Stimulated activated CD4-positive, alpha-beta T cell treated with anti-CD3 and anti-CD28 coated beads, Interleukin-2, amount 100 ng/mL, for 24 hours (primary cell): ENCODE results near the gene NPHP4.
A peak's percentile ranks its signal among the peaks of the same experiment; 100 is the strongest.
"Not testable (repeated sequence)": the region's sequence is repeated elsewhere in the genome, so short reads cannot be mapped to it uniquely, and the experiment has no call there.

Source experiments
- DNase-seq, 2 donors: peaks; one replicate each; pipeline ENCODE4 v3.0.0-alpha.2; 2020

The NPHP4 gene

GRCh38 chr1:5873556-5873955, 118.7 kb downstream of the NPHP4 start:
- no peak for DNase-seq

GRCh38 chr1:5872886-5873285, 119.3 kb downstream of the NPHP4 start:
- no peak for DNase-seq

DNA sequence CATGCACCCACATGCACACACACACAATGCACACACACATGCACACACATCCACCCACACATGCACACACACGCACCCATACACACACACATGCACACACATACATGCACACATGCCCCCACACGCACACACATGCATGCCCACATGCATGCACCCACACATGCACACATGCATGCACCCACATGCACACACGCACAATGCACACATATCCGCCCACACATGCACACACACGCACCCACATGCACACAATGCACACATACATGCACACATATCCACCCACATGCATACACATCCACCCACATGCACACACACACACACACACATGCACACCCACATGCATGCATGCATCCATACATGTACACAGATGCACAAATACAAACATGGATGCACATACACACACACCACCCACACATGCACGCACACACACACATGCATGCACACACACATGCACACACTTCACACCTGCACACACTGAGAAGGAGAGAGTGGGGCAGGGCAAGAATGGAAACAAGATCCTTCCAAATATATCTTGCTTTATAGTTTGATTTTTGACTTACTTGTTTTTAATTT, 123.2 kb downstream of the NPHP4 start:
- DNase-seq, result no peak

GRCh38 chr1:5865774-5866173, 126.5 kb downstream of the NPHP4 start:
- DNase-seq, result no peak

DNA sequence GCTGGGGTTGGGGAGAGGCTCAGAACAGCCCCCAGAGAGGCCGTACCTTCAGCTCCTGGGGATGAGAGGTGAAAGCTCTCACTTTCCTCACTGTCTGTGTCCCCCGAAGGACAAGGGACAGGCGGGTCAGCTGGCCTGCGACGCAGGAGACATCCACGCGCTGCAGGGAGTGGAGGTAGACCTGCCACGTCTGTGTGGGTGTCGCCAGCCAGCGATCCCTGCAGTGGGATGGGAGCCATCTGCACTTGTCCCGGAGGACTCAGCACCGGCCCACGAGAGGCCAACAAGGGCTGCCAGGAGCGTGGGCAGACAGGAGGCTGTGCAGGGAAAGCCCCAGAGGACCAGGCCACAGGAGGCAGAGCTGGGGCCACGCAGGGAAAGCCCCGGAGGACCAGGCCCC, 127.2 kb downstream of the NPHP4 start:
- DNase-seq, result no peak

GRCh38 chr1:5864256-5864655, 128.0 kb downstream of the NPHP4 start:
- no peak for DNase-seq

DNA sequence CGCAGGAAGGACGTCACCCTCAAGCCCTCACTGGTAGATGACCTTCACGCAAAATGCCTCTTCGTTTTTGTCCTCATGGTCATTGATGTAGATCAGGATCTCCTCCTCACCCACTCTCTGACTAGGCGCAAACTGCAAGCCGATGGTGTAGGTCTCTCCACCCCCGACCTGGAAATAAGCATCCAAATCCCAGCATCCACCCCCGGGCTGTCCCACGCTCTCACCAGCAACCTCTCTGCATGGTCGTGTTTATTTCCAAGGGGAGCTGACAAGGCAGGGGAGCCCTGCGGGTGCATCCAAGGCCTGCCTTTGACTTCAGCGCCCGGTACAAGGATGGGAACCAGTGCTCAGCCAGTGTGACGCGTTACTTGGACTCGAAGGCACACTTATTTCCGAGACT, 129.0 kb downstream of the NPHP4 start:
- DNase-seq, result no peak

DNA sequence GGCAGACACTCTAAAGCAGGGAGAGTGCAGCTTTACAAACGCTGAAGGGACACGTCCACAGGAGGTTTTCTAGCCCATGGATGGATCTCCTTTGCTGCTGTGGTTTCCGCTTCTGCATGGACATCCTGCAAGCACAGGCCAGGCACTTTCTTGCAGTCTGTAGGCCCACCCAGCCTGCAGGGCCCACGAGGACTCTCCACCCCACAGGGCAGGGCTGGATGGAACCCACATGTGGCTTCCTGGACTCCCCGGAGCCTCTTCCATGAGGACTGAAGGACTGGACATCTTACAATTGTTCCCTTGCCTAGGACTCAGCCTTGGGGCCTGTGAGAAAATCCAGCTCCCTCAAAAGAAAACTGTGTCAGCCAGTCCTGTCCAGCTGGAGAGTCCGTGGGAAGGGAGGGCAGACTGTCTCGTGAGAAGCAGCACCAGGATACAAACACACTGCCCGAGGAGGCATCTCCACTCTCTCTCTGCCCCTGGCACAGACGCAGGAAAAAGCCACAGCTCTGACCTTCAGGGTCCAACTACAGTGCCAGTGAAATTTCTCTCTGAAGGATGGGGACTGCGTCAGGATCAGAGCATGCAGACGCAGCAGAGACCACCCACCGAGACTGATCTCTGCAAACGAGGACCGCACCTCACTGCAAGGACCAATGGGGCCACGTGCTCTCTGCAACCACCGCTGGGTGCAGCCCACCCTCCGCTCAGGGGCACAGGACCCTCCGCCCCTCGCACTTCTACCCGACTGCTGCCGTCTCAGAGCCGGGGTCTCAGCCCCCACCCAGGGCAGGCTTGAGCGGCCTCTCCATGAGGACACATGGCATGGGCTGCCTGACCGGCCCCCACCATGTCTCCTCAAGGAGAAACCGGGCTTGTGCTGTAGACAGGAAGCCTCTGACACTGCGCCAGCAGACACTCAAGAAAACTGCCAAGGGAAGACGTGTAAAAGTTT, 130.1 kb downstream of the NPHP4 start:
- DNase-seq, result no peak

DNA sequence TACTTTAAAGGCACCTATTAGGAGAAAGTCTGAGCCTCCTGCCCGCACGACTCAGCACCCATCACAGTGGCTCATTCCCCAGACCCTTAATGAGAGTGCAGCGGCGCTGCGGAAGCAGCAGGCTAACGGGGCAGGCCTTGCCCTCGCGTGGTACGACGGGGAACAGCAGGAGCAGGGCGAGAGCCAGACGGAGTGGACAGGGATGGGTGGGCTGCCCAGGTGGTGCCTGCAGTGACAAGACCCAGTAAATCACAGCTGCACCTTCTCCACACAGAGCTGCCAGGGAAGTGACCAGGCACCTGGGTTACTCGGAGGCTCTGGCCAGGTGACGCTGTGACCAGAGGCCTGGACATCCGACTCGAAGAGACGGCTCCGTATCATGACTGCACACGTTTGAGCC, 131.9 kb downstream of the NPHP4 start:
- no peak for DNase-seq

- no peak for DNase-seq
These were observed 132.5 kb downstream of the NPHP4 start for GRCh38 chr1:5859766-5860165.

DNA sequence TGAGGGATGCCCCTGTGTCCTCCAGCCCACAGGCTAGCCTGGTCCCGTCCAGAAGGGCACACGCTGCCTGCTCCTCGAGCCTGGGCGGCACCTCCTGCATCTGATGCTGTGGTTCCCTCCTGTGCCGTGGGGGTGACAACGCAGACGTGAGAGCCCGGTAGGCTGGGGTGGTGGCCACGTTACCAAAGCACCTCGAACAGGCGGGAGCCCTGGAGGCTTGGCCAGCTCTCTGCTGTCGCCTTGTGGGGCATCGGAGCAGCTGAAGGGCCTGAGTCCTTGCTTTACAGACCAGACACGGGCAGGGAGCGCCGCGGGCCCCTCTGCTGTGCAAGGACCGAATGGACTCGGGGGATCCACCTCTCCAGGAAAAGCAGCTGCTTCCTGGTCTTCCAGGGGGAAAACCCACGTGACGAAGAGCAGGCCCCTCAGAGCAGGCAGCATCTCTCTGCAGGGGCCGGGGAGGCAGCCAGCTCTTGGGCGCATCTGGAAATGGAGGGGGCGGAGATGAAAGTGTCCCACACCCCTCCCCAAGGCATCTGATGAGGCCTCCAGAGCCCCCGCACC, 133.3 kb downstream of the NPHP4 start:
- no peak for DNase-seq

GRCh38 chr1:5858246-5858645, 134.0 kb downstream of the NPHP4 start:
- no peak for DNase-seq

- no peak for DNase-seq
These were observed 134.6 kb downstream of the NPHP4 start for GRCh38 chr1:5857508-5858090.

DNA sequence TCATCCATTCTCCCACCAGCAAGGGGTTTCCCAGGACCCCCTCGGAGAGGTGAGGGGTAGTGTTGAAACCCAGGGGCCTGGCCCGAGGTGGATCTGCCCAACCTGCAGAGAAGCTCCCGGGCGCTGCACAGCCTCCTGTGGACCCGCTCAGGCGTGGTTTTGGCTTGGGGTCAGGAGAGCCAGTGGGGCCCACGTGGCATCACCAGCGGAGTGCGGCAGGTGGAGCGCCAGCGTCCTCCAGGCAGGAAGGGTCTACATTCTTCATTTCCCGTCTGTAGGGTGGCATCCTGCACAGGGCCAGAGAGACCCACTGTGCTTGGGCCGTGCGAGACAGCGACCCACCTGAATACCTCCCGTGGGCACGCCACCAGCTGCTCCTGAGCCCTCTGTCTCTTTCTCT, 135.2 kb downstream of the NPHP4 start:
- no peak for DNase-seq

- no peak for DNase-seq
These were observed 135.9 kb downstream of the NPHP4 start for GRCh38 chr1:5856246-5856815.

DNA sequence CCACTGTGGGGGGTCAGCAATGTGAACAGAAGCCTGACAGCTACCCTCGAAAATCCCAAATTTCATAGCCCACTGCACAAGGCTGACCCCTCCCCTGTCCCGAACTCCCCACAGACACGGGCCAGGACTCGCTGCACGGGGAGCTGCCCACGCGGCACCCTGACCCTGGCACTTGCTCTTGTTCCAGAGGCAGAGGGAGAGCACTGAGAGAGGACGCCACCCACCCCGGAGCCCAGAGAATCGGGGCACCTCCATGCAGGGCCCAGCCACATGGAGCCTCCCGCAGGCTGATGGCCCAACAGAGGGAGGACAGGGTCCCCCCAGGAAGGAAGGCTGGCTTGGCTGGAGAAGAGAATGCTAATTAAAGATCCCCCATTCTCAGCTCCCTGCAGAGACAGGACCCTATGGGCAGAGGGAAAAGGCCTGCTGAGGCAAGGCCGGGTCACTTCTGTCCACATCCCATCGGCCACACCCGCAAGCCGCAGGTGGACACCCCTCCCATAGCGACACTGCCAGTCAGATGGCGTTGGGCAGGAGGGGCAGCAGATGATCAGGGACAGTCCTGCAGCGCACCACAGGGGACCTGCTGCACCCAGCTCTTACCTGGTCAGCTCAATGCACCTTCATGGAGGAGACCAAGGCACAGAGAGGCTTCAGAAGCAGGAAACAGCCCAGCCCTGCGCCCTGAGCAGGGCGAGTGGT, 136.9 kb downstream of the NPHP4 start:
- DNase-seq, result no peak

GRCh38 chr1:5854754-5855153, 137.5 kb downstream of the NPHP4 start:
- DNase-seq, result no peak

GRCh38 chr1:5853858-5854257, 138.4 kb downstream of the NPHP4 start:
- DNase-seq, result not testable (repeated sequence)

DNA sequence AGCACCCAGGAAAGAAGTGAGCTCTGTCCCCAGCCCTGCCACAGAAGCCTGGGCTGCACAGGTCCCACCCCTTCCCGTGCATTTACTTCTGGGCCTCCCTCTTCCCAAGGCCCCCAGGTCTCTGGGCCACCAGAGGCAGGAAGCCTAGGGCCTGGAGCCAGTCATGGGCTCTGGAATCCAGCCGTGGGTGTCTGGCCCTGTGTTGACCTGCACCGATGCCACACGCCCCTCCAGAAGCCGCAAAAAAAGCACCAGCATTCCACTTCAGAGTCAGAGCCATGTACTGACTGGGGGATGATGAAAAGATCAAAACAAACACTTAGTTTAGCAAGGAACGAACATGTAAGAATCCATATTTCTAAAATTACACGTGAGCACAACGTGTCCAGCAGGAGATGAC, 141.7 kb downstream of the NPHP4 start:
- no peak for DNase-seq

- no peak for DNase-seq
These were observed 142.7 kb downstream of the NPHP4 start for GRCh38 chr1:5849550-5849949.

DNA sequence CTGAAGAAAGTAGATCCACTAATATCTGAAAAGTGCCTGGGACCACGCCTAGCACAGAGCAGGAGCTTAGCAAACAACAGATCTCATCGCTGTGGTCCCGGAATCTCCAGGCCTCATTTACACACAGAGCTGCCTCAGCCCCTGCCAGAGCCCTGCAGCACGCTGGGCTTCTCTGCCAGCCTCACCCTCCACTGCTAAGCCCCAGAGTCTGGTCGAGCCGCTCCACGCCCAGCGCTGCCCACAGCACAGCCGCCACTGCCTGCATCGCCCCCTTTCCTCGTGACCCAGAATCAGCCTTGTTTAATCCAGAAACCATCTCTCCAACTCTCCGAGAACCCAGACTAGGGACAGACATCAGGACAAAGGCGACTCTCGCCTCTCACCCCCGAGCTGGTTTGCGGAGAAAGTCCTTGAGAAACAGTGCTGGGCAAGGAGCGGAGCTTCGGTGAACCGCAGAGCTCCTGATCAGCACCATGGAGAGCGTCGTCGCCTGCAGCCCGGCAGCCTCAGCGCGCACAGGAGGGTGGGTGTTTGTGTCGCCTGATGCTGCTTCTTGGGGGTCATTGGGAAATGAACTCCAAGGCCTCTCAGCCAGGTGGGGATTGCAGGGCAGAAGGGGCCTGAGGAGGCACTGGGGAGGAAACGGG, 145.1 kb downstream of the NPHP4 start:
- peak in 1 of 2 donors; percentile 10 for DNase-seq

GRCh38 chr1:5845376-5845775, 146.8 kb downstream of the NPHP4 start:
- DNase-seq, result no peak
